K562 (cell line): ENCODE results near the gene GOLGA8J. TPM values are rescaled to one million over a fixed set of nuclear protein-coding genes. Genes with fewer than 3 reads are reported as not detected.

Source experiments
- ATAC-seq: fragments of 200-7000 bp; cut with Tn5 transposase; 3 replicates; pipeline ENCODE4 v1.9.1; 2020; ENCODE audit warnings: moderate library complexity
- BruUV-seq: library from RNA; stranded (reverse); fragments of 400-500 nt; replicated peaks from 2 replicates; lab custom pipeline; 2021; lab: Mats Ljungman, UMichigan
- CTCF ChIA-PET: fragments of 300-600 bp; formaldehyde crosslinking; extraction: SDS; loops from one replicate; lab custom pipeline; 2021; ENCODE audit warnings: low intra/inter-chr PET ratio; lab: Yijun Ruan, JAX
- POLR2A ChIA-PET: fragments of 300-600, 350-650 bp; sonication (Branson Sonifier 250); formaldehyde crosslinking; extraction: SDS; loops from one replicate; lab custom pipeline; 2021; ENCODE audit warnings: antibody characterized with exemption, inconsistent platforms; lab: Yijun Ruan, JAX
- DNase-seq, 4 experiments: peaks; one replicate each; pipeline versions ENCODE4 v3.0.0 to v3.0.0-alpha.2; 2011 to 2018; ENCODE audit warnings: low spot score in 3 of 4, mixed read lengths in 3 of 4; ENCODE audit errors: extremely low read depth in 1 of 4
- FAIRE-seq: peaks from 2 replicates; lab custom pipeline; 2011; peaks lifted over from hg19 to GRCh38; lab: Jason Lieb, UNC
- H2AFZ ChIP-seq: 2 replicates; pipeline ENCODE4 v1.6.0; 2011; ENCODE audit warnings: low read depth, low read length, control low read depth, inconsistent platforms
- H3K27ac ChIP-seq: fragments of 200-600 bp; 3 replicates; pipeline ENCODE4 v1.8.0; 2011; ENCODE audit warnings: low read depth, mild to moderate bottlenecking, control low read depth, inconsistent platforms, low read length, moderate library complexity, mixed read lengths; ENCODE audit errors: extremely low read depth
- H3K27me3 ChIP-seq, 2 experiments: fragments of 300-600 bp in 1 of 2; 2 replicates in 1 of 2; 3 replicates in 1 of 2; pipeline versions ENCODE4 v1.6.0 to v1.8.0; 2011; ENCODE audit warnings: inconsistent platforms in 2 of 2, low read length in 2 of 2, mild to moderate bottlenecking in 1 of 2, mixed read lengths in 1 of 2, moderate library complexity in 1 of 2; ENCODE audit not compliant: control insufficient read depth in 2 of 2, insufficient read depth in 2 of 2
- H3K36me3 ChIP-seq: fragments of 300-600 bp; 3 replicates; pipeline ENCODE4 v1.8.0; 2011; ENCODE audit warnings: mild to moderate bottlenecking, low read length, inconsistent platforms; ENCODE audit not compliant: control insufficient read depth, insufficient read depth
- H3K4me1 ChIP-seq, 2 experiments: fragments of 200-600 bp in 1 of 2; replicated peaks in 1 of 2; 2 replicates in 1 of 2; 3 replicates in 1 of 2; pipeline versions ENCODE4 v1.5.1 to v1.8.0; 2011; ENCODE audit warnings: inconsistent platforms in 2 of 2, low read length in 2 of 2, mild to moderate bottlenecking in 1 of 2, mixed read lengths in 1 of 2, moderate library complexity in 1 of 2; ENCODE audit not compliant: control insufficient read depth in 2 of 2, insufficient read depth in 2 of 2
- H3K4me2 ChIP-seq: 2 replicates; pipeline ENCODE4 v1.6.1; 2011; ENCODE audit warnings: low read length, control low read depth, inconsistent platforms, mixed read lengths; ENCODE audit not compliant: insufficient read depth
- H3K4me3 ChIP-seq: fragments of 200-600 bp; sonication (generic), shearing (Covaris generic); 2 replicates; pipeline ENCODE4 v1.5.1; 2016; ENCODE audit warnings: control low read depth, inconsistent platforms
- H3K79me2 ChIP-seq: fragments of 200-600 bp; 3 replicates; pipeline ENCODE4 v1.8.0; 2011; ENCODE audit warnings: low read length, inconsistent platforms; ENCODE audit not compliant: control insufficient read depth, insufficient read depth
- H3K9ac ChIP-seq, 2 experiments: 2 replicates each; pipeline versions ENCODE4 v1.6.0 to v1.6.1; 2011; ENCODE audit warnings: low read depth in 2 of 2, low read length in 2 of 2, control low read depth in 1 of 2, inconsistent platforms in 1 of 2, mild to moderate bottlenecking in 1 of 2, mixed read lengths in 1 of 2; ENCODE audit not compliant: insufficient read depth in 1 of 2
- H3K9me1 ChIP-seq: one replicate; pipeline ENCODE4 v1.6.0; 2011; ENCODE audit warnings: inconsistent platforms, mild to moderate bottlenecking, low read length, moderate library complexity; ENCODE audit not compliant: control insufficient read depth, insufficient read depth
- H3K9me3 ChIP-seq: replicated peaks from 2 replicates; pipeline ENCODE4 v1.5.1; 2011; ENCODE audit warnings: low read depth, low read length, inconsistent platforms; ENCODE audit not compliant: control insufficient read depth, insufficient read depth
- H4K20me1 ChIP-seq: replicated peaks from 2 replicates; pipeline ENCODE4 v1.6.1; 2011; ENCODE audit warnings: low read length, inconsistent platforms, mixed read lengths; ENCODE audit not compliant: control insufficient read depth, insufficient read depth
- CREBBP ChIP-seq: IDR thresholded peaks from one replicate; pipeline ENCODE4 v1.6.1; 2012; ENCODE audit warnings: low read depth, mild to moderate bottlenecking, control low read depth, inconsistent platforms, low read length
- EGR1 ChIP-seq: fragments of 450-650 bp; conservative IDR thresholded peaks from 2 replicates; pipeline ENCODE4 v1.6.1; 2017; ENCODE audit warnings: mild to moderate bottlenecking
- NCOR1 ChIP-seq: fragments of 450-650 bp; IDR thresholded peaks from 2 replicates; pipeline ENCODE4 v1.6.1; 2016; ENCODE audit warnings: mild to moderate bottlenecking, moderate library complexity
- PRMT5 ChIP-seq: sonication (generic); formaldehyde crosslinking; IDR thresholded peaks from 2 replicates; pipeline ENCODE4 v1.5.0; 2020; ENCODE audit warnings: missing genetic modification reagents
- RFX1 ChIP-seq: fragments of 450-650 bp; IDR thresholded peaks from 2 replicates; pipeline ENCODE4 v1.6.1; 2016; ENCODE audit warnings: mild to moderate bottlenecking, moderate library complexity
- RNF2 ChIP-seq: sonication (generic); IDR thresholded peaks from 2 replicates; pipeline ENCODE4 v1.6.1; 2016
- TBP ChIP-seq: optimal IDR thresholded peaks from 2 replicates; pipeline ENCODE3; 2011; ENCODE audit warnings: low read depth, low read length, improper control_type of control experiment
- TEAD2 ChIP-seq: fragments of 450-650 bp; IDR thresholded peaks from 2 replicates; pipeline ENCODE4 v1.6.1; 2016; ENCODE audit warnings: missing genetic modification characterization, control low read depth, missing compliant biosample characterization
- TSC22D4 ChIP-seq: fragments of 450-650 bp; IDR thresholded peaks from 2 replicates; pipeline ENCODE4 v1.6.1; 2016; ENCODE audit warnings: missing genetic modification characterization, missing biosample characterization, control low read depth
- ZFX ChIP-seq: sonication (generic); formaldehyde crosslinking; IDR thresholded peaks from 2 replicates; pipeline ENCODE4 v1.8.0; 2022; ENCODE audit warnings: mild to moderate bottlenecking, missing genetic modification reagents, moderate library complexity
- ZNF717 ChIP-seq: fragments of 250-450 bp; sonication (Bioruptor Pico); IDR thresholded peaks from 2 replicates; pipeline ENCODE4 v1.5.0; 2021
- WGBS: fragments of 100-300 bp; shearing (Covaris generic); methylation state at CpG from one replicate; pipeline ENCODE4 v1.1.6; 2016; ENCODE audit warnings: low coverage, mixed read lengths; ENCODE audit not compliant: insufficient coverage; ENCODE audit errors: missing lambda C conversion rate; 5-methylcytosine and 5-hydroxymethylcytosine counted together
- in situ Hi-C: fragments of 300-500 bp; cut with MboI; formaldehyde crosslinking; loops from 4 replicates; pipeline ENCODE4 v1.15.0; 2018; ENCODE audit warnings: inconsistent platforms, mixed read lengths
- intact Hi-C: fragments of 100-400 bp; cut with micrococcal nuclease; formaldehyde crosslinking; loops from 2 replicates; pipeline ENCODE4 v1.14.2; 2022
- polyA plus RNA-seq, 8 experiments: library from polyadenylated mRNA; depleted of rRNA in 4 of 8; stranded (reverse) in 5 of 8; unstranded in 3 of 8; fragments of >200 nt; fragmentation: Nextera tagmentation in 2 of 8; fragmentation: Illumina TruSeq in 1 of 8; extraction: Ambion mirVana in 2 of 8; extraction: Trizol in 1 of 8; gene quantifications; 2 replicates each; pipeline versions ENCODE4 v1.2.1 to v1.2.3, GENCODE V29; 2011 to 2014; ENCODE audit warnings: inconsistent platforms in 1 of 8, missing spikeins in 1 of 8
- total RNA-seq, 7 experiments: library from RNA; depleted of rRNA in 6 of 7; stranded (reverse); fragments of >200 nt in 6 of 7; fragmentation: Illumina TruSeq in 2 of 7; extraction: Trizol in 2 of 7; gene quantifications; 2 replicates each; pipeline versions ENCODE4 v1.2.1 to v1.2.3, GENCODE V29; 2011 to 2021; ENCODE audit warnings: low replicate concordance in 1 of 7
- TF ChIP-seq, protein P1 (sequence below): fragments of 200-800 bp; sonication (Bioruptor generic); IDR thresholded peaks from 2 replicates; pipeline ENCODE4 v1.6.1; 2017; ENCODE audit warnings: missing genetic modification characterization, missing compliant biosample characterization

GOLGA8J gene
- total and polyA plus RNA-seq, 9 of the 15 experiments (the other 6 are each of a cell fraction or from before 2014, with no cell fraction given): not detected

DNA sequence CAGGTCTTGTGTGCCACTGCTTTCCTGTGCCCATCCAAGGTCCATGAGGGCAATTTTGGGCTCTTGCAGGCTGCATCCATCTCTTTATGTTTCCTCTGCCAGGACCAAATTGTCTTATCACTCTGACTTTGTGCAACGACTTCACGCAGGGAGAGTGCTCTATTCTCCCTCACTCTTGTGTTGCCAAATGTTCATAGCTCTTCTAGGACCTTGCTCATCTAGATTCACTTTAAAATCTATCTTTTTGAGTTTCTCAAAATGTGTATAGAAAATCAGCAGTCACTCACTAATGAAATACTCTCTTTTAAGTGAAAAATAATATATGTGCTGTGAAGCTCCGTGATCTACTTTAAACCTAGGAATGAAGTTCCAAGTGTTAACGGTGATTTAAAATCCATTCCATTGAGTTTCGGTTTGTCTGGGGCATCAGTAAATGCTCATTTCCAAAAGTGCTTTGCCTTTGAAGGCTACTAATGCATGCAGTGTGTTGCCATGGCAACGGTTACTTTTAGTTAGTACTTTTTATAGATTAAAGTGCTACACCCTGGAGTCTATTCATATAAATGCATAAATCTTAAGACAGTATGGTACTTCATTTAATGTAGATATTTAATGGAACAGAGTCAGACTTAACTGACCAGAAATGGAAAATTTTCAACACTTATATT lies 46.6 kb upstream of the GOLGA8J start:
- Histone ChIP-seq H3K36me3 (no peaks in the 10 kb centered on the region), H3K4me3 (no peak overlapping the region), H4K20me1 (no peaks in the 10 kb centered on the region), H3K9me3 (no peaks in the 10 kb centered on the region), H2AFZ (no peak overlapping the region), H3K9me1 (no peaks in the 10 kb centered on the region), H3K4me2 (no peak overlapping the region), H3K4me1 (no peaks in the 10 kb centered on the region), H3K27ac (no peak overlapping the region), H3K9ac (no peak overlapping the region), H3K79me2 (no peaks in the 10 kb centered on the region), H3K27me3 (no peaks in the 10 kb centered on the region; a peak in 1 of 5 replicates)
- ChIA-PET CTCF (no interaction called here), POLR2A (no interaction called here)
- DNase-seq (no peak), ATAC-seq (no peak), FAIRE-seq (no peak)
- 0% methylated on average over 6 of the region's 6 CpGs for WGBS
- in situ Hi-C loops (no loop called here), intact Hi-C loops (no loop called here)
- no TSS peak for BruUV-seq
- TF ChIP-seq RNF2: no peak
- TF ChIP-seq TSC22D4 (tag): no peak
- peak; percentile 80 for TF ChIP-seq RFX1
- no peak for TF ChIP-seq ZFX (CRISPR knock-in tag)

DNA sequence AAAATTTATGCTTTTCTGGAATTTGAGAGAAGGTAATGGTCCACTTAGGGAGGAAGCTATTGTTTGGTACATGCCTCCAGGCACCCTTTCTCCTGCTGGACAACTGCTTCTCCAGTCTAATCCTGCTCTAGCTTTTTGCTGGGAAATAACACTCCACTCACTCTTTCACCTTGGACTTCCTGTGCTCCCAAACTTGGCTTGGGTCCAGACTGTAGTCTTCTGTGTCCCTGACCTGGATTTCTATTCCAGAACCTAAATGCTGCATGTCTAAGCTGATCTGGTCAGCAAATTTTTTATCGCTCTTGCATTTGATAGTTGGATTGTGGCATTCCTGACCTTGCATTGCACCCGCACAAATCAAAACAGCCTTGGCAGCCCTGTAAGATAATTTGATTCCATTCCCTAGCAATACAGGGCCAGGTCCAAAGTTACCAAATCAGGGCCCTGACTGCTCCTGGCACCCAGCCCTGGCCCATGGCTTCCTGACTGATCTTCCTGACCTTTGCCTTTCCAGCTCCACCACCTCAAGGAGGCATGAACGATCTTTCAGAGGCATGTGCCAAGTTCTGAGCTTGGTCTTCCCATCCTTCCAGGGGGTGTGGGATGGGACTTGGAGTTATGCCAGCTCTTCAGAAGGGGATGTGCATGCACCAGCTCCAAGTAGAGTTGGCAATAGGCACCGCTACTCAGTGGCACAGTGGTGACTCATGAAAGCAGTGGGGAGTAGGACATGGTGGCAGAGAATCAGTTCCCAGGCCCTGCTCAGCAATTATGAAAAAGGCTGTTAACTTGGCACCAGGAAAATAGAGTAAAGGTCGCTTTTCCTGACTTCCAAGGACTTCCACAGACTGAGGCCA lies 43.9 kb upstream of the GOLGA8J start:
- Histone ChIP-seq H4K20me1 (no peaks in the 10 kb centered on the region), H3K9me3 (no peaks in the 10 kb centered on the region), H3K27ac (no peak overlapping the region), H3K4me3 (no peak overlapping the region), H3K79me2 (no peaks in the 10 kb centered on the region), H3K9ac (no peak overlapping the region), H3K4me2 (no peak overlapping the region), H2AFZ (no peak overlapping the region), H3K27me3 (no peaks in the 10 kb centered on the region; a peak in 2 of 5 replicates), H3K4me1 (no peaks in the 10 kb centered on the region), H3K9me1 (no peaks in the 10 kb centered on the region), H3K36me3 (no peaks in the 10 kb centered on the region)
- in situ Hi-C loops: no loop called here
- CTCF ChIA-PET: no interaction called here
- ATAC-seq: no peak
- intact Hi-C loops: no loop called here
- no TSS peak for BruUV-seq
- no peak for DNase-seq
- TF ChIP-seq EGR1 (no peak), ZNF717 (CRISPR knock-in tag) (no peak), NCOR1 (no peak), TBP (no peak), CREBBP (no peak), TEAD2 (tag) (no peak), PRMT5 (CRISPR knock-in tag) (no peak)
- TF ChIP-seq, protein P1, sequence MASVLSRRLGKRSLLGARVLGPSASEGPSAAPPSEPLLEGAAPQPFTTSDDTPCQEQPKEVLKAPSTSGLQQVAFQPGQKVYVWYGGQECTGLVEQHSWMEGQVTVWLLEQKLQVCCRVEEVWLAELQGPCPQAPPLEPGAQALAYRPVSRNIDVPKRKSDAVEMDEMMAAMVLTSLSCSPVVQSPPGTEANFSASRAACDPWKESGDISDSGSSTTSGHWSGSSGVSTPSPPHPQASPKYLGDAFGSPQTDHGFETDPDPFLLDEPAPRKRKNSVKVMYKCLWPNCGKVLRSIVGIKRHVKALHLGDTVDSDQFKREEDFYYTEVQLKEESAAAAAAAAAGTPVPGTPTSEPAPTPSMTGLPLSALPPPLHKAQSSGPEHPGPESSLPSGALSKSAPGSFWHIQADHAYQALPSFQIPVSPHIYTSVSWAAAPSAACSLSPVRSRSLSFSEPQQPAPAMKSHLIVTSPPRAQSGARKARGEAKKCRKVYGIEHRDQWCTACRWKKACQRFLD (CRISPR knock-in tag): no peak
- POLR2A ChIA-PET: no interaction called here
- no peak for FAIRE-seq
- 4% methylated on average over 5 of the region's 5 CpGs for WGBS
